Lower leg skin (tissue), 4 donors: ENCODE results near the gene STRBP. TPM values are rescaled to one million over a fixed set of nuclear protein-coding genes. Genes with fewer than 3 reads are reported as not detected.

ENCODE experiments used
- DNase-seq, 2 donors: peaks; one replicate each; pipeline ENCODE4 v3.0.0-alpha.2; 2019; ENCODE audit warnings: low spot score in 2 of 2
- H3K4me3 ChIP-seq: fragments of 200-600 bp; sonication (generic); 2 replicates; pipeline ENCODE4 v1.5.1; 2017; ENCODE audit warnings: mild to moderate bottlenecking, low read depth; ENCODE audit not compliant: poor library complexity, severe bottlenecking
- POLR2A ChIP-seq, 2 donors: fragments of 450-650 bp; IDR thresholded peaks; one replicate each; pipeline ENCODE4 v1.6.1; 2016 to 2017; ENCODE audit warnings: antibody characterized with exemption in 2 of 2, mild to moderate bottlenecking in 1 of 2, moderate library complexity in 1 of 2
- WGBS, 2 donors: methylation state at CpG; one replicate each; pipeline ENCODE4 v1.1.5; 2018; 5-methylcytosine and 5-hydroxymethylcytosine counted together
- intact Hi-C: fragments of 100-400 bp; cut with DNase I; formaldehyde crosslinking; loops from one replicate; pipeline ENCODE4 v1.15.0; 2023; ENCODE audit warnings: low total_unique reads
- total RNA-seq, 4 donors: library from RNA; depleted of rRNA; stranded (reverse); fragments of >200 nt; gene quantifications; one replicate each; pipeline ENCODE4 v1.1.0, GENCODE V29; 2016
- TF ChIP-seq, protein P1 (sequence below), 3 donors: fragments of 450-650 bp; IDR thresholded peaks; one replicate each; pipeline ENCODE4 v1.5.1; 2016; ENCODE audit warnings: antibody characterized with exemption in 3 of 3, mild to moderate bottlenecking in 3 of 3, moderate library complexity in 2 of 3

Gene STRBP
- total RNA-seq, 4 donors from 2014 or later: 6.5 to 11.8 (median 8.8) TPM

DNA sequence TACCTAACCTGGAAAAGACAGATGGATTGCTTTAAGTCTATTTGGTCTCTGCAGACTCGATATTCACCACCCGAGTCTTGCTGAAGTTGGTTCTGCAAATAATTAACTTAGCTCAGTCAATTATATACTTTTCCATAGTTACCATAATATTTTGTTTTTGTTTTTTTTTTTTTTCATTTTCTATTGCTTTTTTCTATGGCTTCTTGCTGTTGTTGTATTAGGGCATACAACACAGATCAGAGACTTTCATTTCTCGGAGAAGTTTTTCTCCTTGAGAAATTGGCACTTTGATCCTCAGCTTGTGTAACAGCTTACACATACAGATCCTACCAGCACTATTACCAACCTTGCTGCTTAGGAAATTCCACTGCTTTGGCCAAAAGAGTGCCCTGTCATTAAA is 146.9 kb downstream of the STRBP start:
- H3K4me3 ChIP-seq: no peak overlapping the region
- no peak for DNase-seq
- TF ChIP-seq, protein P1, sequence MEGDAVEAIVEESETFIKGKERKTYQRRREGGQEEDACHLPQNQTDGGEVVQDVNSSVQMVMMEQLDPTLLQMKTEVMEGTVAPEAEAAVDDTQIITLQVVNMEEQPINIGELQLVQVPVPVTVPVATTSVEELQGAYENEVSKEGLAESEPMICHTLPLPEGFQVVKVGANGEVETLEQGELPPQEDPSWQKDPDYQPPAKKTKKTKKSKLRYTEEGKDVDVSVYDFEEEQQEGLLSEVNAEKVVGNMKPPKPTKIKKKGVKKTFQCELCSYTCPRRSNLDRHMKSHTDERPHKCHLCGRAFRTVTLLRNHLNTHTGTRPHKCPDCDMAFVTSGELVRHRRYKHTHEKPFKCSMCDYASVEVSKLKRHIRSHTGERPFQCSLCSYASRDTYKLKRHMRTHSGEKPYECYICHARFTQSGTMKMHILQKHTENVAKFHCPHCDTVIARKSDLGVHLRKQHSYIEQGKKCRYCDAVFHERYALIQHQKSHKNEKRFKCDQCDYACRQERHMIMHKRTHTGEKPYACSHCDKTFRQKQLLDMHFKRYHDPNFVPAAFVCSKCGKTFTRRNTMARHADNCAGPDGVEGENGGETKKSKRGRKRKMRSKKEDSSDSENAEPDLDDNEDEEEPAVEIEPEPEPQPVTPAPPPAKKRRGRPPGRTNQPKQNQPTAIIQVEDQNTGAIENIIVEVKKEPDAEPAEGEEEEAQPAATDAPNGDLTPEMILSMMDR (IDR thresholded peaks at IDR 0.05): no peak
- TF ChIP-seq POLR2A (IDR thresholded peaks at IDR 0.05): no peak
- intact Hi-C loops: no loop called here
- 73 to 81% methylated on average over 3 of the region's 3 CpGs for WGBS, 2 donors

GRCh38 chr9:123120953-123121352 is 147.4 kb downstream of the STRBP start:
- WGBS, 2 donors: 38 to 82% methylated on average over 1 of the region's 1 CpG
- intact Hi-C loops: no loop called here
- no peak for DNase-seq
- no peak overlapping the region for H3K4me3 ChIP-seq
- TF ChIP-seq POLR2A (IDR thresholded peaks at IDR 0.05): no peak
- TF ChIP-seq, protein P1 (IDR thresholded peaks at IDR 0.05): no peak

GRCh38 chr9:123120131-123120530 is 148.3 kb downstream of the STRBP start:
- intact Hi-C loops: no loop called here
- TF ChIP-seq, protein P1 (IDR thresholded peaks at IDR 0.05): no peak
- no peak for TF ChIP-seq POLR2A (IDR thresholded peaks at IDR 0.05)
- WGBS, 2 donors: 76 to 86% methylated on average over 5 of the region's 5 CpGs
- DNase-seq: no peak
- H3K4me3 ChIP-seq: no peak overlapping the region

- H3K4me3 ChIP-seq: no peak overlapping the region
- WGBS, 2 donors: 60 to 76% methylated on average over 7 of the region's 7 CpGs
- TF ChIP-seq POLR2A (IDR thresholded peaks at IDR 0.05): no peak
- TF ChIP-seq, protein P1 (IDR thresholded peaks at IDR 0.05): no peak
- intact Hi-C loops: no loop called here
- no peak for DNase-seq
These were observed 148.8 kb downstream of the STRBP start for GRCh38 chr9:123119566-123119965.

GRCh38 chr9:123116036-123116435 is 152.3 kb downstream of the STRBP start:
- WGBS, 2 donors: 49 to 80% methylated on average over 6 of the region's 6 CpGs
- intact Hi-C loops: no loop called here

More at GRCh38 chr9:123116036-123116435, 152.3 kb downstream of the STRBP start:
- no peak overlapping the region for H3K4me3 ChIP-seq
- no peak for DNase-seq
- TF ChIP-seq, protein P1 (IDR thresholded peaks at IDR 0.05): no peak
- TF ChIP-seq POLR2A (IDR thresholded peaks at IDR 0.05): no peak
